HEK293T (cell line): ENCODE data around the gene PITX1.

Source experiments
- CTCF ChIA-PET: fragments of 350-600 bp; formaldehyde crosslinking; extraction: SDS; loops from one replicate; lab custom pipeline; 2021; ENCODE audit warnings: antibody characterized with exemption, inconsistent platforms; lab: Yijun Ruan, JAX
- POLR2A ChIA-PET: fragments of 350-600 bp; formaldehyde crosslinking; extraction: SDS; loops from one replicate; lab custom pipeline; 2020; ENCODE audit warnings: antibody characterized with exemption, inconsistent platforms; lab: Yijun Ruan, JAX
- DNase-seq: peaks from one replicate; pipeline ENCODE4 v3.0.0; 2012; ENCODE audit warnings: mixed read lengths; ENCODE audit errors: extremely low spot score
- ARNT ChIP-seq: fragments of 450-650 bp; IDR thresholded peaks from 2 replicates; pipeline ENCODE4 v1.6.1; 2017; ENCODE audit warnings: mild to moderate bottlenecking
- BHLHE40 ChIP-seq: fragments of 450-650 bp; IDR thresholded peaks from 2 replicates; pipeline ENCODE4 v1.6.1; 2016; ENCODE audit warnings: mild to moderate bottlenecking, moderate library complexity, borderline replicate concordance
- CTBP1 ChIP-seq: fragments of 450-650 bp; IDR thresholded peaks from 2 replicates; pipeline ENCODE4 v1.6.1; 2016; ENCODE audit warnings: borderline replicate concordance
- ELF4 ChIP-seq: fragments of 450-650 bp; IDR thresholded peaks from 2 replicates; pipeline ENCODE4 v1.6.1; 2017; ENCODE audit warnings: antibody characterized with exemption
- FOXA1 ChIP-seq: fragments of 450-650 bp; IDR thresholded peaks from 2 replicates; pipeline ENCODE4 v1.6.1; 2016; ENCODE audit warnings: mild to moderate bottlenecking
- FOXK2 ChIP-seq: fragments of 450-650 bp; IDR thresholded peaks from 2 replicates; pipeline ENCODE4 v1.6.1; 2016; ENCODE audit warnings: mild to moderate bottlenecking
- FOXM1 ChIP-seq: fragments of 450-650 bp; IDR thresholded peaks from 2 replicates; pipeline ENCODE4 v1.6.1; 2017; ENCODE audit warnings: mild to moderate bottlenecking, borderline replicate concordance
- HDGF ChIP-seq: fragments of 450-650 bp; IDR thresholded peaks from 2 replicates; pipeline ENCODE4 v1.6.1; 2017; ENCODE audit warnings: antibody characterized with exemption, borderline replicate concordance
- L3MBTL2 ChIP-seq: fragments of 450-650 bp; conservative IDR thresholded peaks from 2 replicates; pipeline ENCODE4 v1.6.1; 2016; ENCODE audit warnings: mild to moderate bottlenecking
- LEF1 ChIP-seq: fragments of 450-650 bp; IDR thresholded peaks from 2 replicates; pipeline ENCODE4 v1.6.1; 2017; ENCODE audit warnings: mild to moderate bottlenecking, borderline replicate concordance
- NFRKB ChIP-seq: fragments of 450-650 bp; IDR thresholded peaks from 2 replicates; pipeline ENCODE4 v1.6.1; 2016; ENCODE audit warnings: mild to moderate bottlenecking, moderate library complexity
- SP1 ChIP-seq: fragments of 450-650 bp; IDR thresholded peaks from 2 replicates; pipeline ENCODE4 v1.6.1; 2017
- SUZ12 ChIP-seq: fragments of 450-650 bp; IDR thresholded peaks from 2 replicates; pipeline ENCODE4 v1.6.1; 2016; ENCODE audit warnings: mild to moderate bottlenecking
- TARDBP ChIP-seq: fragments of 450-650 bp; IDR thresholded peaks from 2 replicates; pipeline ENCODE4 v1.6.1; 2016
- ZNF384 ChIP-seq: fragments of 450-650 bp; IDR thresholded peaks from 2 replicates; pipeline ENCODE4 v1.6.1; 2016
- TF ChIP-seq, protein P1 (sequence below): fragments of 450-650 bp; IDR thresholded peaks from 2 replicates; pipeline ENCODE4 v1.6.1; 2016

Gene PITX1

DNA sequence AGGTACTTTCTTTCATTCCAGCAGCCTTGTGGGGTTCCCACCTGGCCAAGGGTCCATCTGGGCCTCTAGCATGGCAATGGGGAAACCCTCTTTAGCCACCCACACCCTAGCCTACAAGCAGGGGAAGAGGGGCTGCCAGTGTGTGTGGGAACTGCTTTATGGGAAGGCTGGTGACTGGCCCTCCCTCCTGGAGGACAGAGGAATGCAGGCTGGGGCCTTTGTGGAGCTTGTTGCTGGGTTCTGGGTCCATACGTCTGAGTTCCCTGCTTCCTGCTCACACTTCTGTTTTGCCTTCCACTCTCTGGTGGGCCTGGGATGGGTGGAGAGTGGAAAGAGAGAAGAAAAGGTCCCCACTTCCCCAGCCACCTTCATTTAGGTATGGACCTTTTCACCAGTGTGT is 14.9 kb upstream of the PITX1 start:
- ChIA-PET POLR2A (no interaction called here), CTCF (interaction anchor here (1.2 kb wide), 1 partner anchor 132 kb away, joined by 4 read pairs; no protein-coding TSS in a partner anchor)
- DNase-seq: no peak
- TF ChIP-seq L3MBTL2 (no peak), FOXM1 (no peak), TARDBP (no peak), ZNF384 (no peak), CTBP1 (no peak), FOXA1 (no peak), ARNT (no peak), FOXK2 (no peak), LEF1 (no peak), SP1 (no peak), BHLHE40 (no peak), HDGF (no peak), SUZ12 (no peak), NFRKB (no peak), ELF4 (no peak)
- TF ChIP-seq, protein P1, sequence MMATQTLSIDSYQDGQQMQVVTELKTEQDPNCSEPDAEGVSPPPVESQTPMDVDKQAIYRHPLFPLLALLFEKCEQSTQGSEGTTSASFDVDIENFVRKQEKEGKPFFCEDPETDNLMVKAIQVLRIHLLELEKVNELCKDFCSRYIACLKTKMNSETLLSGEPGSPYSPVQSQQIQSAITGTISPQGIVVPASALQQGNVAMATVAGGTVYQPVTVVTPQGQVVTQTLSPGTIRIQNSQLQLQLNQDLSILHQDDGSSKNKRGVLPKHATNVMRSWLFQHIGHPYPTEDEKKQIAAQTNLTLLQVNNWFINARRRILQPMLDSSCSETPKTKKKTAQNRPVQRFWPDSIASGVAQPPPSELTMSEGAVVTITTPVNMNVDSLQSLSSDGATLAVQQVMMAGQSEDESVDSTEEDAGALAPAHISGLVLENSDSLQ: no peak

DNA sequence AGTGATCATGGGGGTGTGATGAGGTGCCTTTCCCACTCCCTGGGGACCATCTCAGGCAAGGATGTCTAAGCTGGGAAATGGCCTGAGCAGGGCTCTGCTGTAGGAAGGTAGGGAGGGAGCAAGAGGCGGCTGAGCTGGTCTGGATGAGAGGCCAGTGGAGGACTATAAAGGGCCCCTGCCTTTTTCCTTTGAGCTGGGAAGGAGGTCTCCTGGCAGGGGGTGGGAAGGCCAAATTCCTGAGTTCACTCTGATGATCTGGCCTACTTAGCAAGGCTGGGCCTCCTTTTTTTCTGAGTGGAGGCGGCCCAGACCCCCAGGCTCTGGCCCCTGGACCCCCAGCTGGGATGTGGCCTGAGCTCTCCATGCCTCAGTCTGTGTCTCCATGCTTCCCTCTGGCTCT is 14.3 kb upstream of the PITX1 start:
- no peak for TF ChIP-seq FOXK2
- no peak for TF ChIP-seq BHLHE40
- no peak for TF ChIP-seq LEF1
- TF ChIP-seq FOXM1: no peak
- no peak for TF ChIP-seq SUZ12
- TF ChIP-seq L3MBTL2: no peak
- CTCF ChIA-PET: interaction anchor here (0.6 to 1.2 kb wide), 3 partner anchors 20 to 131 kb away, joined by 3 to 6 read pairs (median 4); no protein-coding TSS in a partner anchor
- POLR2A ChIA-PET: no interaction called here
- DNase-seq: no peak

DNA sequence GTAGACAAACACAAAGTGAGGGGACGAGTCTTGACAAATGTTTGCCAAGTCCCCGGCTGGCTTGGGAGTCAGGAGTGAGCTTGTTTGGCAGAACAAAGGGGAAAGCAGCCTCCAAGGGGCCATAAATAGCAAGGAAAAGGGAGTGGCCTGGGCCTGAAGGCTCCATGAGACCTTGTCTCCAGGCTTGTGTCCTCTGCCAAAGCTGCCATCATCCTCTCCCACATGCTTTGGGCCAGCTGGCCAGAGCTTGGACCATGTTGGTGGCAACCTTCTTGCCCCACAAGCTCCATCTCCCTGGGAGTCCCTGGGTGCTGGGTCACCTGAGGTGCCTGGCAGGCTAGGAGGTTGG is 13.3 kb upstream of the PITX1 start:
- CTCF ChIA-PET: no interaction called here
- POLR2A ChIA-PET: interaction anchor here (1.0 kb wide), 1 partner anchor 21 kb away, joined by 3 read pairs; no protein-coding TSS in a partner anchor
- no peak for DNase-seq
- TF ChIP-seq FOXK2: no peak
- no peak for TF ChIP-seq ARNT
- no peak for TF ChIP-seq SP1
- no peak for TF ChIP-seq TARDBP
- no peak for TF ChIP-seq CTBP1
- TF ChIP-seq BHLHE40: no peak
- TF ChIP-seq, protein P1: no peak
- no peak for TF ChIP-seq NFRKB
- no peak for TF ChIP-seq FOXM1
- TF ChIP-seq FOXA1: no peak
- no peak for TF ChIP-seq L3MBTL2
- no peak for TF ChIP-seq SUZ12

DNA sequence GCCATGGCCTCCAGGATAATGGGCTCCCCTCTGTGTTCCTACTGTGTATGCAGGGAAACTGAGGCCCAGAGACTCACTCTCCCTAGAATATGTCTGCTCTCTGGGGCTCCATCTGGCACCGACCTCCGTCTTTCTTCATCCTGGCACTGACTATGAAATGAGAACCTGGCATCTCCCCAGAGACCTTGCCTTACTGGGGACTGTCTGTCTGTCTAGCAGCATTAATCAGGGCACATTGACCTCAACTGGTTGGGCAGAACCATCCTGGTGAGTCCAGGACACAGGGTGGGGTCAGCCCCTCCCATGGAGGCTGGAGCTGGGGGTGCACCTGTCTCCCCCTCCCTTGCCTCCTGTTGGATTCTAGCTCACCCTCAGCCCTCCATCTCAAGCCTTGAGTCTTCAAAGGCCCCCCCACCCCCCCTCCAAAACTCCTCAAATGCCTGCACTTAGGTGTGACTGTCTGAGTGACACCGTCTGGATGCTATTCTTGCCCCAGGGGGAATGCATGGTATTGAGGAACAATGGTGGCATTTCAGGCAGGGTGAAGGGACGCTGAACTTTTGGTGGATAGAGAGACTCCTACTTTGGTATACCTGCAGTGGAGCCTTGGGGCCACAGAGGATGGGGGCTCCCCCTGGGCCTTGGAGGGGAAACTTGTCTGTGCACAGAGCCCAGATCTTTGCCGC is 12.8 kb upstream of the PITX1 start:
- POLR2A ChIA-PET: interaction anchor here (1.0 kb wide), 1 partner anchor 21 kb away, joined by 3 read pairs; no protein-coding TSS in a partner anchor
- TF ChIP-seq FOXA1: no peak
- no peak for TF ChIP-seq ELF4
- no peak for TF ChIP-seq FOXM1
- TF ChIP-seq BHLHE40: no peak
- TF ChIP-seq CTBP1: no peak
- TF ChIP-seq ZNF384: no peak
- no peak for TF ChIP-seq L3MBTL2
- TF ChIP-seq LEF1: no peak
- no peak for TF ChIP-seq SUZ12
- TF ChIP-seq FOXK2: no peak
- no peak for TF ChIP-seq NFRKB
- no peak for TF ChIP-seq ARNT
- no peak for TF ChIP-seq HDGF
- TF ChIP-seq, protein P1: no peak
- no peak for TF ChIP-seq TARDBP
- TF ChIP-seq SP1: no peak
- CTCF ChIA-PET: no interaction called here

DNA sequence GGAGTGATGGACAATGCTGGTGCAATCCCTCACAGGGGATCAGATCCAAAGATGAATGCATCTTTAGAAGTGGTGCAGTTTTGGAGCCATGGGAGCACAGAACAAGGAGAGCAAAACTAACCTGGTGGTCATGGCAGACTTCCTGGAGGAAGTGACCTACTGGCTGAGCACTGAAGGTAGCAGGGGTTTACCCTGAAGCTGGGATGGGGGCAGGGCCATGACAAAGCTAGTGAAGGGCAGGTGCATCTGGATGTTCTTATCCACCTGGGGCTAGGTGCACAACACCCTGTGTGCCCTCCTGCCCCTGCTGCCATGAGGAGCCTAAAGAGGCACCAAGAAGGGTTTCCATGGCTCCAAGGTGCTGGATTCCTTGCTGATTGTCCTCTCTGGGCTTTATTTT is 11.5 kb upstream of the PITX1 start:
- POLR2A ChIA-PET: no interaction called here
- CTCF ChIA-PET: no interaction called here
- no peak for DNase-seq
- no peak for TF ChIP-seq L3MBTL2
- no peak for TF ChIP-seq CTBP1
- TF ChIP-seq FOXM1: no peak
- no peak for TF ChIP-seq TARDBP
- no peak for TF ChIP-seq ELF4
- no peak for TF ChIP-seq BHLHE40

More for the DNA sequence above, 12.8 kb upstream of the PITX1 start:
- no peak for DNase-seq

DNA sequence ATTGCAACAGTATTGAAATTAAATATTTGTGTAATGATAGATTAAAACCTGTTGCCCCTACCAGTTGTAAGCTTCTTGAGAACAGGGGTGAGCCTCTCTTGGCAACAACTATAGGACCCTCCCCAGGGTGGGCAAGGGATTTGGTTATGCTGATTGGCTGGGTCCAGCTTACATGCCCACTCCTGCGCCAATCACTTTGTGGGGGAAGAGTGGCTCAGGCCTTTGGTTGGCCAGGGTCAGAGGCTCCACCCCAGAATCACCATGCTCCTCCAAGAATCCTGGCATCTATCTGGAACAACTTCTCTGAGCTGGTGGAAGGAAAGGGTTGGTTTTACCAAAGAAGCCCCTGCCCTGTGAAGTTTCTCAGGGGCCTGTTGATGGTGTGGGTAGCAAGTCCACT is 8.6 kb upstream of the PITX1 start:
- POLR2A ChIA-PET: interaction anchor here (0.8 to 1.2 kb wide), 2 partner anchors 8 to 9 kb away, joined by 3 read pairs; no protein-coding TSS in a partner anchor
- TF ChIP-seq LEF1 (no peak), FOXM1 (no peak), CTBP1 (no peak), BHLHE40 (no peak), L3MBTL2 (no peak), SUZ12 (no peak), ELF4 (no peak), FOXA1 (no peak), ZNF384 (no peak), HDGF (no peak), ARNT (no peak), TARDBP (no peak), NFRKB (no peak), SP1 (no peak), FOXK2 (no peak)
- TF ChIP-seq, protein P1: no peak

More for the DNA sequence above, 8.6 kb upstream of the PITX1 start:
- CTCF ChIA-PET: no interaction called here
- DNase-seq: no peak
